Hepatic stellate cell (primary cell): ENCODE results near the gene ETV6.

Source experiments
- DNase-seq: peaks from one replicate; pipeline ENCODE4 v3.0.0; 2011; ENCODE audit warnings: low spot score

ETV6 gene

DNA sequence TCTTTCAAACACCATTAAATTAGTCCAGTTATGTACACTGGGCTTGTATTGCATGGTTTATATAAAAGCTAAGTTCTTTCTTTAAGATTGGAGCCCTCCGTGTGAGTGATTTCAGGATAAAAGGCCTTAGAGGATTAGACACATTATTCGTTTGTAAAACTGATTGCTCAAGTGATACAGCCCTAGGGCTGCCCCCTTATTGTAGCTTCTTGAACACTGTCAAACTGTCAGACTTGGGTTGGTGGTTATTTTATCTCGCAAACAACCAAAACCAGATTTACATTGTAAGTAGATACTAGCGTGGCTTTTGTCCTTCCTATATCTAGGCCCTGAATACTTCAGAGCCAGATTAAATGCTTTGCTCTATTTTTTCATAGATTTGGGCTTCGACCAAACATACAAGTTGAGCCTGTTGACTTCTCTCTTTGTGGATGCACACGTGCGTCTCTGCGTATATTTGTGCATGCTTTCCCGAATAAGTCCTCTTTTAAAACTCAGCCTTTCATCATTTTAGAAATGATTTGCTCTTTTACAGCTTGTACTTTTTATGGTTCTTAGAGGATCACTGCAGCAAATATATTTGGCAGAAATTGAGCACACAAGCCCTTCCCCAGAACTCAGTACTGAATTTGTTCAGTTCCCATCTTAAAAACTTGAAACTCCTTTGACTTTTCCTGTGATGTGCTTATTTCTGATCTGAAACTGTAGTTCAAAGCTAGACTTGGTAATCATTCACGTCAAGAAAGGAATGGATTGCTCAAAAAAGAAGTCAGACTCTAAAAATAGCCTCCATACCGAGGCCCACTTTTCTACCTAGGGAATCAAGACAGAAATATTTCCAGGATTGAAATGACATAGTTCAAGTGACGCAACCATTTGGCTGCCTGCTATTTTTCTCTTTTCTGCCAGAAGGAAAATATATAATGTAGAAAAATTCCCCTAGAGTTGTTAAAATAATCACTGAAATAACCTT lies 129.5 kb downstream of the ETV6 start:
- DNase-seq = peak; percentile 44

DNA sequence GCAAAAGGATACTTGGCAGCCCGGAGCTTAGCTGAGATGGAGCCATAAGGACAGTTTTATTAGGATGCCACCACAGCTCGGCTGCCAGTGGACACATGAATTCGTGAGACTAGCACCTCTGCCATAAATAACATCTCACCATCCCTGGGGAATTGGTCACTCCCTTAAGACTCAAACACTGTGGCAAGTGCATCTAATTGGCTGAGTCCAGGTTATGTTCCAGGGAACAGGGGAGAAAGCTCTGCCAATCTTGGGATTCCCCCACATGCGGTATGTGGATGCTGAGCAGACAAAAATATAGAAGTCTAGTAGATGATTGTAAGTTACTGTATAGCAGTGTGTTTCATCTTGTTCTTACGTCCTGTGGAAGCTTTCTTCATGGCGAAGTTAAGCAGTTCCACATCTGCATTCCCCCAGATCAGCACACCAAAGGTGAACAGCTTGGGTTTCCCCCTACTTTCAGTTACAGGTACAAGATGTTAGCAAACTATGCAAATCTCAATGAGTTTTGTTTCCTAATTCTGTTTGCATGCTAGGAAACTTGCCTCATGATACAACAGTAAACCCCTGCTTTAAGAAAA lies 131.1 kb downstream of the ETV6 start:
- DNase-seq = no peak

DNA sequence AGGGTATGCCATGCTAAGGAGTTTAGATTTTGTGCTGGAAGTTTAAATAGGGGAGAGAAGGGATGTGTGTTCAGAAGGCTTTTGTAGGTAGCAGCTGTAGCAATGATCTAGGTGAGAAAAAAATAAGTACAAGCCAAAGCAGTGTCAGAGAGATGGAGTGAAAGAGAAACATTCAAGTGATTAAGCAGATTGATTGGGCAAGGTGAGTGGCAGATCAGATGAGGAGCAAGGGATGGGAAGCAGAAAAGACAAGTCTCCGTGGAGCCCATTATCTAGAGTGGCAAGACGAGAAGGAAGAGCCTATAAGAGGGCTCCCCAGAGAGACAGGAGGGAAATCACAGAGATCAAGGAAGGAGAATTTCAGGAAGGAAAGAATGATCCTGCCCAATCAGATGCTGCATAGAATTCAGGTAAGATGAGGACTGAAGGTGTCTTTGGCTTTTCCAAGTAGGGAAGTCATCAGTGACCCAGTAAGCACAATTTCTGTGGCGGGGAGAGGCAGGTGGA lies 133.5 kb downstream of the ETV6 start:
- no peak for DNase-seq

DNA sequence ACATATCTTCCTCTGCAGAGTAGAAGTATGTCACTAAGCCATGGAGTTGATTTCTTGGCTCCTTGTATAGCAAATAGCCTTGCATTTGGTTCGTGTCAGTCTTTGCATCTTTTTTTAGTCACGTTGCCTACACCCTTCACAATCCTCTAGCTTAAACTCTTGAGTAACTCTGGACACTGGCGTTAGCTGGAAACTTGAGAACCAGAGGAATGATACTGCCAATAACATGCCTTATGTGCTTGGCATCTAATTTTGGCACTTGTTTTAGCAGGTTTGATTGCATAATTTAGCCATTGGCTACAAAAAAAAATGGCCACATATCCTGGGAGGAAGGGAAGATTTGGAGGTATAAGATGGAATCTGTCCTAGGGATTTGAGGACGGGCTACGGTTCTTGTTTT lies 136.2 kb downstream of the ETV6 start:
- no peak for DNase-seq

DNA sequence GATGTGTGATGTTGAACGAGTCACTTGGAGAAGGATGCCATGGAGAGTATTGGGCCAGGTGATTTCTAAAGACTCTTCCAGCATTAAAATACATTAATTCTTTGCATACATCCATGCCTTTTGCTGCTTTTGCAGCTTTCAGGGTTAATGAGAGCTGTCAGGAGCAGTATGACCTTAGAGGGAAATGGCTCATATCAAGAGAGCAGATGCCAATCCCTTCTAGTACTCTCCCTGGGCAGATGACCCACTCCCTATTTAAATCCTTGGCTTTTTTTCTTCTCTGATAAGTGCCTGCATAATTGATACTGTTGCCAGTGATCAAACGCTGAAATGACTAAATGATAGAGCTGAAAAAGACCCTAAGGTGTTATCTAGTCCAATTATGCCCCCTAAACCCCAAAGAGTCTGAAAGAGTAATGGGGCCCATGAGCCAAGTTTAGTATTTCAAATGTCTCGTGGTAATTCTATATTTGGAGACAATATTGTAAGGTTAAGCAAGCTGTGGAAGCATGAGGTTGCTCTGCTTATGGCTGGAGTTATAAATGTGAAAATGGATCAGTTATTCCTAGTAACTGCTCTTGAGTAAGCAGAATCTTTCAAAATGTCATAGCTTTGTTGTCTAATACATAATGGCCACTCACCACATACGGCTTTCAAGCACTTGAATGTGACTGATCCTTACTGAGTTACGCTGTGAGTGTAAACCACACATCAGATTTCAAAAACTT lies 137.3 kb downstream of the ETV6 start:
- no peak for DNase-seq

DNA sequence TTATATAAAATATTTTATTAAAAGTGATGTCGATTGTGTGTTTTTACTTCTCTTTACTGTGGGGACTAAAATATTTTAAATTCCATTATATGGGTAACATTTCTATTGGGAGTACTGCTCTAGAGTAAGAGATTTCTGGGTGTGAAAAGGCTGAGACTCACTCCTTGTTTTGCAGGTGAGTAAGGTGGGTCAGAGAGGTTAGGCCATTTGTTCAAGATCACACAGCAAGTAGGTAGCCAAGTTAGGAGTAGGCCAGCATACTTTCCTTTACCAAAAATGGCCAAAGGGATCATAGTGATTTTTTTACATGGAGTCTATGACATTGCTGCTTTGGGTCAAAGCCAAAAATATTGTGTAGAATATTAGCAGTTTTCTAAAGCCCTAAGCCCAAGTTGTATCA lies 138.0 kb downstream of the ETV6 start:
- no peak for DNase-seq

DNA sequence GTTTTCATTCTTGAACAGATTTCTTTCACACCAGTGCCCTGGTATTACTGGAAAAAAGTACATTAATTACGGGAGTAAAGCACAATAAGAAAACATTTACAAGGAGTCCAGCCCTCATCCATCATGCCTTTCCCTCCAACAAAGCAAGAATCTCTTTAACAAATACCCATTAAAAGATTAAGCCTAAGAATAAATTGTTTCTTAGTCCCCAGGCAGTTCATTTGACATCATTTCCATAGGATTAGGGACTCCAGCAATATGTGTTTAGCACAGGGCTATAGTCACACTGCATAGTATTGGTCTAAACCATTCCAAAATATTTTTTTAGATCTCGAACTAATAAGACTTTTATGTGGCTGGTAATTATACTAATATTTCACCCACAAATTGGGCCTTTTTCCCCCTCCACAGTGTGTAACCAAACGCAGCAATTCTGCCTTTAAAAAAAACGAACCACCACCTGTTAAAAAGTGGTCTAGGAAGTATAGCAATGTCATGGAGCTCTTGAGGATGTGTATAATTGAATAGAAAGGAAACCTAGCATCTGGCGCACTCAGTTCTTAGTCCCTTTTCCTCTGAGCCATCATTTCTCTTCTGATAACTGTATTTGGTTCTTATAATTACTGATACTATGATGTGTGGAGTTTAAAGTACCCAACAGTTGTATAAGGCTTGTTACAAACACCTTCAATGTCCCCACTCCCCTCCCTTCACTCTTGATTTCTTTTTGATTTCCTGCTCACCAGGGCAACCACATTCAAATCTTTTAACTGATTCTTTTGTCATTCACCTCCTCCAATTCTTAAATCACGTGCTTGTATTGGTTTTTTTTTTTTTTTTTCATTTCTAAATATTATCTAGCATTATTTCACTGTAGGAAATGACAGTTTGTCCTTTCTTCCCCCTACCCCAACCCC lies 138.7 kb downstream of the ETV6 start:
- no peak for DNase-seq

DNA sequence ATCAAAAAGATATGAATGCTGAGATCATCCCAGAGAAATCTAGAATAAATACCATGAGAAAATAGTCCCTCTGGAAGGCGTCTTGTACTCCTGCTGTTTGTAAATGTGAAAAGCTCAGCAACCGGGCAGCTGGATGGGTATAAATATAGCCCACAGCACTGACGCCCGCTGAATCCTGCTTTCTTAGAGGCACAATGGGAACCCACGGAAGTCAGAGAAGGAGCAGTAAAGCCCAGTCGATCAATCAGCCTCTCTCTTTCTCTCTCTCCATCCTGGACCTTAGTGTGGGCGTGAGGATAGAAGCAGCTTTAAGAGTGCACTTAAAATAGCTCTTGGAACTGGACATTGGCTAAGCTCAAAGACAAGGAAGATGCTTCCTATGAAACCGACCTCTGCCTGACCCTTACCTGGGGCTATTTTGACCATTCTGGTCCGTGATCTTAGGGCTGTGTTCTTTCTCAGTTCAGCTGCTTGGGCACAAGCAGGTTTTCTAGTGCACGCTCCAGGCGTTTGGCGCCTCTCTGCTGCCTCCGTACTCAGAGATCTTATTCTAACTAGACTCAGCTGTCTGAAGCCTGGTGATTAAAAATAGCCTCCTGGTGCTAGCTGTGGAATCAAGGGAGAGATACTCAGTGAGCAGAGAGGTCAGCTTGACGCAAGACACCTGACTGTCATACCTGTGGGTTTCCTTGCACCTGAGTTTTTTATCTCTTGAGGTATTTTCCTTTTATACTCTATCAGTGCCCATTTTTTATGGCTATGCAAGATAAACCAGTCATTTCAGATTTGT lies 144.6 kb downstream of the ETV6 start:
- DNase-seq = peak; percentile 49

DNA sequence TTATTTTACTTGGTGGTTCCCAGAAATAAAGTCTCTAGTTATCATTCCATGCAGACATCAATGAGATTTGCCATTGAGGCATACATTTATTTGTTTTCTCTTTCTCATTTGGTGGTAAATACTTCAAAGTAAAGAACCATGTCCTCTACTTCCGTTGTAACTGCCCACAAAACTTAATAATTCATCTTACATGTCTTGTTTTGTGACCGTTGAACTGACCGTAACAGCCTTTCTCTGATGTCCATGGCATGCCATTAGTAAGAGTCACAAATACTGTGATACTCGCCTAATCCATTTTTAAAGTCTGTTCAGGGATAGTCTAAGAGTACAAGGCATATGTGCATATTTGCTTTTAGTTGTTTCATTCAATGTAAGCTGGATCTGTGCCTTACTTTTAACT lies 145.3 kb downstream of the ETV6 start:
- DNase-seq = no peak

DNA sequence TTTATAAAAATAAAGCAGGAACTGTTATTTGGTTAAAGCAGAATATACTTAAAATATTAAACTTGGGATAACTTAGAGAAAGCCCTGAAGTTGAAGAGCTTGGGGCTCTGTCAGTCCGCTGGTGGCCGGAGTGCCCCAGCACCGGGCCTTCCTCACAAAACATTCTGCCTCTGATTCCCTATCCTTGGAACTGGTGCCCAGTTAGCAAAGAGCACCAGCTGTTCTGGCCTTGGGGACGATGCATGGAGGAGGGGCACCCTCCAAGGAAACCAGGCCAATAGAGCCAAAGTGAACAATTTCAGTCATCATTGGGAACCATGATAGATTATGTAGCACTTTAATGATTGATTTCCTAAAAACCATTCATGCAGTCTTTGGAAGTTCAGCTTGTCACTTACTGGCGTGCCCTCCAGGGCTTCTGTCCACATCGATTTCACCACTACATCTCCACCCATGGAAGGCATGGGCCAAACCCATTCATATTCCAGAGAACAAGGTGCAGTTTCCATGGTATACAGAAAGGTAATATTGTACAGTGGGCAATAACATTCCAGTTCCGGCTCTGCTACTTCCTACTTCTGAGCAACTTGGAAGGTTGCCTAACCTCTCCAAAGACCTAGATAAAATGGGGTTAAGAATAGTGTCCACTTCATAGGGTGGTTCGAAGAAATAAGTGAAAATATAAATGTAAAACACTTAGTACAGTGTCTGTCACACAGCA lies 145.9 kb downstream of the ETV6 start:
- no peak for DNase-seq

DNA sequence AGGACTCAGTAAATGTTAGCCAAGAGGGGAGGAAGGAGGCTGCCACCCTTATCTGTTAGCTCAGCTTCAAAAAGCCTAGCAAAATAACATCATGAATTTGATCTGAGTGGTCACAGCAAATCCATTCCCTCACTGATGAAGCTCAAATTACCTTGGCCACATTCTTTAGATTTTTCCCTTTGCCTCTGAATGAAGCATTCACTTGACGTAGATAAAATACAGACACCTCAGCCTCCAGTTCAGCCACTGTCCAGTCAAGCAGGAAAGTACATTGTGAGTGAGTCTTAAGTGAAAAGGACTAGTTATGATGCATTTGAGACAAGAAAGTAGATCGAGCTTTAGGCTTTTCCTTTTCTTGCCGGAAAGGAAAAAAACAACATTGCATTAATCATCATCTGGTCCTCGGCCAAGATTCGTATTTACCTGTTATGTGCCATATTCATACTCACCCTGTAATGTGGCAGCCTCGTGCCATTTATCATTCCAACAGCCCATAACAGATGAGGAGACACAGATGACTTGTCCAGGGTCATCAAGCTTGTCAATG lies 146.5 kb downstream of the ETV6 start:
- DNase-seq = no peak

DNA sequence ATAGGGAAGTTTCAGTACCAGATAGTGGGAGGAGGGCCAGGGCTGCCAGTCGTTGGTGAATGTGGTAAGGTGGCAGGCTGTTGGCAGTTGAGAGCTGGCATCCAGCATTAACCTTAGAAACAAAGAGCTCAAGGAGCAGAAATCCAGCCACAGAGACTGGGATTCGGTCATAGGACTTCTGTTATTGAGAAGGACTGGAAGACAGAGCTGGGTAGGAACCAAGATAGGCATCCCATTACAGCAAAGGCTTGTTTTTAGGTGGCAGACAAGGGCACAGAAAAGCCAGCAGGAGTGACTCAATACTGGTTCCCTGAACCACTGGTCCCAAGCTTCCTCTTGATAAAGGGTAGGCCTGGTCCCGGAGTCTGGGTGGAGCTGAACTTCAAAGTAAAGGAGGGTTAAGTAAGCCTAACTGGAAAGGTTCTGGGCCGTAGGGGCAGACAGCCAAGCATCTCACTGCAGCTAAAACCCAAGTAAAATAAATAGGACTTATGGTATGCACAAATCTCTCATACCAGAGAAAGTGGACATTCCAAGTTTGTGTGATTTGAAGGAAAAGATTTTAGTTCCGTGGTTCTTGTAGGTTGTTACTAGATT lies 147.9 kb downstream of the ETV6 start:
- peak; percentile 64 for DNase-seq

DNA sequence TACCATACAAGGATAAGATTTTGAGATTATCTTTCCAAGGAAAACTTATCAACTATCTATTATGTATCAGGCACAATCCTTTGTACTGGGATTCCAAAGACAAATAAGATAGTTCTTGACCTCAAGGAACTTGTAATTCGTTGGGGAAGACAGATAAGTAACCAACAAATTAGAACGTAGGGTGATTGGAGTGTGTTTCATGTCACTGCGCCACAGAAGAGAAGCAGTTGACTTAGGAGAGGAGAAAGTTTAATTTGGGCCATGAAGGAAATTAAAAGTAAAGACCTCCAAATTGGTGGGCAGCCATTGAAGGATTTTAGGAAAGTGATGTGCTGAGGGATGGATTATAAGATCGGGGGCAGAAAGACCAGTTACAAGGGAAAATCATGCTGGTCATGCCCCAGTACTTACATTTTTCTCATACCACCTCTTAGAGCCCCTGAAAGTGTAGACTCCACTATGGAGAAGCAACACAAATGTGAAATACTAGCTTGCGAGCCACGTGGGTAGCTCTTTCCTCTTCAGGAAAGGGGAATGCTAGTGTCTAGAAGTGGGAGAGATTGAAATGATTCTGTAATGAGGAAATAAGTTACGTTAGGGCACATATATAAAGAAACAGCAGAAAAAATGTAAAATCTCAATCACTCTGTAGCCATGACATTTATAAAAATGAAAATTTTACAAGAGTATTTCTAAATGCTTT lies 148.7 kb downstream of the ETV6 start:
- no peak for DNase-seq

DNA sequence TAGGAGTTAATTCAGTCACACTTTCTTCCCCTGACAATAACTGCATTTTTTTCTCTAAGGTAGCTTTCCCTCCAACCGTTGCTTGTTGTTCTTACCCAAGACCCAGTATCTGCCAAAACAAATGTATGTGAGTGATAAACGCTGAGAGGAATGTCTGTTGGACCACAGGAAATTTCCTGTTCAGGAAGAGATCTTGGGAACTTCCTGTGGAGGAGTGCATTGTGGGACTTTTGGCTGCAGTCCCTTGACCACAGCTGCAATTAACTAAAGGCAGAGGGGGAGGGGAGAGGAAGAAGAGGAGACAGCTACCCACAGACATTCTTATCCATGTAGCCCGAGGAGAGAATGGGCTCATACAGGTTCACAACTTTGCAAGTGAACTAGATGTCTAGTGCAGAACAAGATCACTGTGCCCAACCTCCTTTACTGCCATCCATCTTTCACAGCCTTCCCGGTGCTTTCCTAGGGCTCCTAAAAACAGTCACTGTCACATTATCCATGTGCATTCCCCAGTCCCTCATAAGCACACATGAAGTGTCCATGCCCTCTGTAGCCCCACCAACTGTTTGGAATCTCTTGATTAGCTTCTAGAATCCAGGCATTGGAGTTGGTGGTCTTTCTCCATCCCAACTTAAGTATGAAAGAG lies 149.5 kb downstream of the ETV6 start:
- no peak for DNase-seq

DNA sequence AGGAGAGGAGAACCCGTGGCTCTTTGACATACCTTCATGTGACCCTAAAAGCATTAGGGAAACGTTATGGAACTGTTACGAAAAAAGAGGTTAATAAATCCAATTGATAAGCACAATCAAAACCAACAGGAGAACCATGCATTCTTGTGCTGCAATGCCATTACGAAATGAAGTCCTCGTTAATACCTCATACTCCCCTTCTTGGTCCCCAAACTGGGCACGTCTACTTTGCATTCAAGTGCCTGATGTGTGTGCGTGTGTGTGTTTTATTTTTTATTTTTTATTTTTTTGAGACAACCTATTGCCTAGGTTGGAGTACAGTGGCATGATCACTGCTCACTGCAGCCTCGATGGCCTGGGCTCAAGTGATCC lies 150.0 kb downstream of the ETV6 start:
- no peak for DNase-seq

DNA sequence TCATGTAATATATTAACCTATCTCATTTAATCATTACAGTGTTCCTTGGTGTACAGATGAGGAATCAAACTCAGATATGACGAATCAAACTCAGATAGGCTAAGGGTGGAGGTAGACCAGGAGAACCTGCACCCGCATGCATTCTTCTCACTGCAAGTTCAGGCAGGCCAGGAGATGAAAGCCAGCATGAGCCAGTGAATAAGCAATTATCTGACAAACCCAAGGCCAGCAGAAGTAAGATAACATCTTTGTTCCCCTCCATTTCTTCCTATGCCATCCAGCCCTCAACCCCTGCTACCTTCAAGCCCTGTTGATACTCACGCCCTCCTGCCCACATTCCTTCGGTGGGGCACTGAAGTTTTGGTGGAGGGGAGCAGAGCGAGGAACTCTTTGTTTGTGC lies 152.2 kb downstream of the ETV6 start:
- no peak for DNase-seq

DNA sequence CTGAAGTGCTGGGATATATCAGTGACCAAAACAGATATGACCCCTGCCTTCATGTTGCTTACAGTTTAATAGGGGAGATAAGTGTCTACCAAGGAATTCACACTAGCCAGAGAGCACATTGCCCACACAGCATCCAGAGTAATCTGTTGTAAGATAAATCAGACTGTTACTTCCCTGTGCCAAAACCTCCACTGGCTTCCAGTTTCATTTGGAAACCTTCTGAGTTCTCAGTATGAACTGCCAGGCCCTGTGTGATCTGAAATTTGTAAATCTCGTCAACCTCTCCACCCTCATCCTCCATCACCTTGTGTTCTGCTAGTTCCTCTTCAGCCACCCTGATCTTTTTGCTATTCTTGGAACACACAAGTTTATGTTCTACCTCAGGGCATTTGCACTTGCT lies 154.7 kb downstream of the ETV6 start:
- no peak for DNase-seq

DNA sequence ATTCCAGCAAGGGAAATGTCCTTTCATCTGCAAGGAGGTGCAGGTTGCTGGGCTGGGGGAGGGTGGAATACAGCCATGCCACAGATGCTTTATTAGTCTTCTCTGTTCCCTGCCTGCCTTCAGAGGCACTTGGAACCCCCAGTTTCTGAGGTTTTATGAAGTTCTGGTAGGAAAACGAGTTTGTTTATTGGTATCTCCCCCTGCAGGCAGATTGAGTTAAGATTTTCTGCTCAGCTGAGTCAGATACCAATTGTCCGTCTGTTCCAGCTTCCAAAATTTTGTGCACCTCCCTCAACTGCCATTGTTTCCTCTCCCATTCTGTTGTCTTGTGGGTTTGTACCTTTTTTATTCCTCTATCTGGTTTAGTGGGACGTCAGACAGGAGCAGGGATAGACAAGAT lies 155.6 kb downstream of the ETV6 start:
- no peak for DNase-seq
